Activated CD4-positive, alpha-beta T cell treated with anti-CD3 and anti-CD28 coated beads for 48 hours (primary cell): ENCODE results near the gene TUBA1A.
"Not testable (repeated sequence)": the region's sequence is repeated elsewhere in the genome, so short reads cannot be mapped to it uniquely, and the experiment has no call there.

Source experiments
- DNase-seq: peaks from one replicate; pipeline ENCODE4 v3.0.0-alpha.2; 2020

TUBA1A gene

GRCh38 chr12:49200919-49201594 is 12.2 kb upstream of the TUBA1A start:
- no peak for DNase-seq

- no peak for DNase-seq
Observed at GRCh38 chr12:49198431-49199155, 9.7 kb upstream of the TUBA1A start.

- no peak for DNase-seq
Observed at GRCh38 chr12:49197256-49197655, 8.4 kb upstream of the TUBA1A start.

GRCh38 chr12:49195736-49196135 is 6.9 kb upstream of the TUBA1A start:
- DNase-seq = no peak

- DNase-seq = not testable (repeated sequence)
Observed at GRCh38 chr12:49193746-49194145, 4.9 kb upstream of the TUBA1A start.

DNA sequence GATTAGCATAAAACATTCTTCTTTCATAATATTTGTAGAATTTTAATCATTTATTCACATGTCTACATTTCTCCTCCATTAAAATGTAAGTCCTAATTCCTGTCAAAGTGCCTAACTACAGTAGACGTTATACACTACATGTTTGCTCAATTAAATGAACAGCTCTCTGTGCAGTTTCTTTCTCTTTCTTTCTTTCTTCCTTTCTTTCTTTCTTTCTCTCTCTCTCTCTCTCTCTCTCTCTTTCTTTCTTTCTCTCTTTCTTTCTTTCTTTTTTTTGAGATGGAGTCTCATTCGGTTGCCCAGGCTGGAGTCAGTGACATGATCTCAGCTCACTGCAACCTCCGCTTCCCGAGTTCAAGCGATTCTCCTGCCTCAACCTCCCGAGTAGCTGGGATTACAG is 2.6 kb upstream of the TUBA1A start:
- not testable (repeated sequence) for DNase-seq

- DNase-seq = no peak
Observed at GRCh38 chr12:49190974-49191373, 2.1 kb upstream of the TUBA1A start.

DNA sequence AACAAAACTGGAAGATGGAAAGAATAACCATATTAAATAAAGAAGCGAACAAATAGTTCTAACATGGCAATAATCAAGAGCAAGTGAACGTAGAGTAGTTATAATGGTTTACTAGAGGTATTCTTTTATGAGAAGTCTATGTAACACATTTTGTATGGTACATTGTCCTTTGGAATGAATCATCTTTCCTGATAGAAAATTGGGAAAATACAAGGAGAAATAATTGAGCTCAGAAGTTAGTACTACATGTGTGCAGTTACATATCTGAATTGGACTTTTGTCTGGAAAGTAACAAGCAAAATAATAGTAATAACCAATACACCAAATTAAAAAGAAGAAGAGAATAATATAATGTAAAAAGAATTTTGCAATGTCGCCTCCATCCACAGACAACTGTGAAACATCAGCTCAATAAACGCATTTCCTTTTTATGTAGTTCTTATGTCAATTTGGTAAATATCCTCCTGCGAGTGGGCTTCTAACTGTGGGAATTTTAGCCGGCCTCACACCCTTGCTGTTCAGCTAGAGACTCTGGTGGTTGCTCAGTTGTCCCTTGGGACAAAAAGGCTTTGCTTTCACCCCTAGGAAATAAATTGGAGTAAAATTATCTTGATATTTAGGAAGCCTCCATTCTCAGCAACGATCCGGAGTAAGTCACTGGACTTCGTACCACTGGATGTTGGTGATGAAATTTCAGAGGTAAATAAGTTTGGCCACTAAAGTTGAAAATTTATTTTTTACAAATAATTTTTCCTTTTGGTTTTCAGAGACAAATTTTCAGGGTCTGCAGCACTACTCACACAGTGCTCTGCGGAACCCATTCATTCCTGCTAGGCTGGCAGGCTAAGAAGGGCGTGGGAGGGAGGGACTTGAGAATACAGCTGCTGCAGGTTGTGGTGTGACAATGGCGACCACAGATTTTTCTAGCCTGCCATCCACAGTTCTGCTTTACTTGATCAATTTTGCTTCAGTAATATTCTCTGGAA is 1.1 kb upstream of the TUBA1A start:
- DNase-seq = no peak

GRCh38 chr12:49188201-49188915 is 522 bp downstream of the TUBA1A start:
- DNase-seq = peak; percentile 83

DNA sequence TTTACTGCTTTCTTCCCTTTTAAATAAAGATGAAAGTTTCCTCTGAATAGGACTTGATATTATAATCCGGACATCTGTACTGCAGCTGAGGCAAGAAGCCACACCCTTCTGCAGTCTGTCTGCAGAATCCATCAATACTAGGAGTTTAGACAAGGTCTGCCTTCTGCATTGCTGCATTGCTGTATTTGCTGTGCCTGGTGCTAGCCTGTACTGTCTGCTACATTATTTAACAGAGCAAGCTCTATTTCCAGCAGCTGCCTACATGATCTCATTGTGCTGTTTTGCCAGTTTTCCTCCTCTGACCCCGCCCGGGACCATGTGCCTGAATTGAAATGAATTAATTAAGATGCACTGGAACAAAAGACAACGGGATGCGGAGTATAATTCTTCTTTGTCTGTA is 1.7 kb downstream of the TUBA1A start:
- no peak for DNase-seq

DNA sequence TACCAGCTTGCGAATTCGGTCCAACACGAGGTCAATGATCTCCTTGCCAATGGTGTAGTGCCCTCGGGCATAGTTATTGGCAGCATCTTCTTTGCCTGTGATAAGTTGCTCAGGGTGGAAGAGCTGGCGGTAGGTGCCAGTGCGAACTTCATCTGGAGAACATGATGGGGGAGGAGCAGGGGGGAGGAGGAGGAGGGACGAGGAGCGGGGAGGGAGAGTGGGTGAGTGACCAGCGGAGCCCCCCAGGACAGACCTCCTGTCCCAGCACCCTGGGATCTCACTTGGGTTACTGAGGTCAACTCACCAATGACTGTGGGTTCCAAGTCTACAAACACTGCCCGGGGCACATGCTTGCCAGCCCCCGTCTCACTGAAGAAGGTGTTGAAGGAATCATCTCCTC is 2.6 kb downstream of the TUBA1A start:
- not testable (repeated sequence) for DNase-seq

GRCh38 chr12:49184697-49185096 is 4.2 kb downstream of the TUBA1A start:
- not testable (repeated sequence) for DNase-seq

GRCh38 chr12:49183214-49183950 is 5.5 kb downstream of the TUBA1A start:
- DNase-seq = not testable (repeated sequence)

- no peak for DNase-seq
Observed at GRCh38 chr12:49174218-49174617, 14.7 kb downstream of the TUBA1A start.

GRCh38 chr12:49170924-49171323 is 18.0 kb downstream of the TUBA1A start:
- DNase-seq = no peak

- DNase-seq = no peak
Observed at GRCh38 chr12:49165114-49165513, 23.8 kb downstream of the TUBA1A start.

- not testable (repeated sequence) for DNase-seq
Observed at GRCh38 chr12:49161901-49162300, 27.0 kb downstream of the TUBA1A start.

GRCh38 chr12:49161092-49161795 is 27.6 kb downstream of the TUBA1A start:
- no peak for DNase-seq

DNA sequence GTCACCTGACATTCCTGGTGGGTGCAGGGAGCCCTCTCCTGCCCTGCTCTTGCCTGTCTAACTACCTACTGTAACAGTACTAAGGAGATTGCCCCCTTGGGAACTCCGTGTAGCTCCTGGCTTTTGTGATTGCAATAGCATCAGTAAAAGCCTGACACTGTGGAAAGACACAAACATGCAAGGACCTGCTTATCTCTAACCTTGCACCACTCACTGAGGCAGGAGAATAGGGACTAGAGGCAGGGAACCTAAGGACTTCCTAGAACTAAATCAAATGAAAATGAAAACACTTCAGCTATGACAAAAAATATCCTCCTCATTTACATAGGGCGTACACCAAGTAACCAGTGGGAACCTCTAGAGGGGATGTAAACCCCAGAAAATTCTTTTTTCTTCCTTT is 28.5 kb downstream of the TUBA1A start:
- DNase-seq = no peak

GRCh38 chr12:49154221-49154620 is 34.7 kb downstream of the TUBA1A start:
- DNase-seq = no peak

GRCh38 chr12:49147384-49147783 is 41.5 kb downstream of the TUBA1A start:
- no peak for DNase-seq
